ENCODE results near the gene PDE4D. TPM values are rescaled to one million over a fixed set of nuclear protein-coding genes. Genes with fewer than 3 reads are reported as not detected.

The PDE4D gene
- total and polyA plus RNA-seq, 2 donors (not counting 3 experiments of a cell fraction or from before 2014, with no cell fraction given), result 34.5 to 51.2 TPM

GRCh38 chr5:59738024-59738423 lies 155.5 kb downstream of the PDE4D start:
- DNase-seq (ENCODE audit: low read depth, low spot score) (no peak), FAIRE-seq (no peak)
- no peak overlapping the region for H3K4me3 ChIP-seq (replicated peaks in 1 of 3; ENCODE audit: insufficient read depth in 1 of 3, low read depth in 1 of 3, low read length in 3 of 3)
- peaks cover 21% of the 10 kb centered on the region for H3K79me2 ChIP-seq (ENCODE audit: control insufficient read depth, insufficient read depth, low read length)
- no TSS peak for BruUV-seq (replicated peaks)
- no peaks in the 10 kb centered on the region for H3K4me1 ChIP-seq (ENCODE audit: control insufficient read depth, extremely low read depth, insufficient read depth, low read length)
- no peaks in the 10 kb centered on the region for H3K36me3 ChIP-seq (ENCODE audit: control insufficient read depth in 2 of 2, extremely low read depth in 1 of 2, insufficient read depth in 2 of 2, low read length in 2 of 2)
- H3K9me1 ChIP-seq (replicated peaks; ENCODE audit: control insufficient read depth, extremely low read depth, insufficient read depth, low read length), result no peaks in the 10 kb centered on the region
- H3K27ac ChIP-seq (ENCODE audit: insufficient read depth, low read depth, low read length), result no peak overlapping the region
- ChIA-PET CTCF (interaction anchor here (1.2 kb wide), 1 partner anchor 14 kb away, joined by 4 read pairs; no protein-coding TSS in a partner anchor), POLR2A (no interaction called here)
- dilution Hi-C loops (cut with MboI; ENCODE audit: extremely low pct_ligation_motif_present, low sequenced_read_pairs) (no loop called here), intact Hi-C loops (cut with micrococcal nuclease) (no loop called here)
- no peak overlapping the region for H2AFZ ChIP-seq (ENCODE audit: low read depth, low read length)
- no peaks in the 10 kb centered on the region for H3K9me3 ChIP-seq (replicated peaks; ENCODE audit: control insufficient read depth, insufficient read depth, low read length)
- H4K20me1 ChIP-seq (replicated peaks; ENCODE audit: control insufficient read depth, extremely low read depth, insufficient read depth, low read length), result no peaks in the 10 kb centered on the region
- H3K4me2 ChIP-seq (ENCODE audit: insufficient read depth, low read length), result no peak overlapping the region
- no peak overlapping the region for H3K9ac ChIP-seq (replicated peaks; ENCODE audit: extremely low read depth, insufficient read depth, low read length)
- no peaks in the 10 kb centered on the region for H3K27me3 ChIP-seq (ENCODE audit: control insufficient read depth in 2 of 2, insufficient read depth in 2 of 2, low read length in 2 of 2)
- TF ChIP-seq FOS (IDR thresholded peaks at IDR 0.05; ENCODE audit: borderline replicate concordance, insufficient read depth, low read length) (no peak), POLR2A (IDR thresholded peaks at IDR 0.05; ENCODE audit: low read depth, low read length) (no peak), GATA2 (IDR thresholded peaks at IDR 0.05; ENCODE audit: insufficient read depth, insufficient read length, low read depth, low read length) (no peak), JUN (IDR thresholded peaks at IDR 0.05; ENCODE audit: borderline replicate concordance, insufficient read depth, insufficient read length, low read depth) (no peak), MYC (IDR thresholded peaks at IDR 0.05; ENCODE audit: low read depth, low read length) (no peak), POLR2AphosphoS5 (IDR thresholded peaks at IDR 0.05; ENCODE audit: insufficient read depth, low read depth, low read length) (no peak), EZH2 (IDR thresholded peaks at IDR 0.05; ENCODE audit: borderline replicate concordance, low read depth, low read length, severe bottlenecking) (no peak)
- TF ChIP-seq, protein P1, sequence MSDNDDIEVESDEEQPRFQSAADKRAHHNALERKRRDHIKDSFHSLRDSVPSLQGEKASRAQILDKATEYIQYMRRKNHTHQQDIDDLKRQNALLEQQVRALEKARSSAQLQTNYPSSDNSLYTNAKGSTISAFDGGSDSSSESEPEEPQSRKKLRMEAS (IDR thresholded peaks at IDR 0.05; ENCODE audit: insufficient read depth, insufficient read length), result no peak
- TF ChIP-seq, protein P2, sequence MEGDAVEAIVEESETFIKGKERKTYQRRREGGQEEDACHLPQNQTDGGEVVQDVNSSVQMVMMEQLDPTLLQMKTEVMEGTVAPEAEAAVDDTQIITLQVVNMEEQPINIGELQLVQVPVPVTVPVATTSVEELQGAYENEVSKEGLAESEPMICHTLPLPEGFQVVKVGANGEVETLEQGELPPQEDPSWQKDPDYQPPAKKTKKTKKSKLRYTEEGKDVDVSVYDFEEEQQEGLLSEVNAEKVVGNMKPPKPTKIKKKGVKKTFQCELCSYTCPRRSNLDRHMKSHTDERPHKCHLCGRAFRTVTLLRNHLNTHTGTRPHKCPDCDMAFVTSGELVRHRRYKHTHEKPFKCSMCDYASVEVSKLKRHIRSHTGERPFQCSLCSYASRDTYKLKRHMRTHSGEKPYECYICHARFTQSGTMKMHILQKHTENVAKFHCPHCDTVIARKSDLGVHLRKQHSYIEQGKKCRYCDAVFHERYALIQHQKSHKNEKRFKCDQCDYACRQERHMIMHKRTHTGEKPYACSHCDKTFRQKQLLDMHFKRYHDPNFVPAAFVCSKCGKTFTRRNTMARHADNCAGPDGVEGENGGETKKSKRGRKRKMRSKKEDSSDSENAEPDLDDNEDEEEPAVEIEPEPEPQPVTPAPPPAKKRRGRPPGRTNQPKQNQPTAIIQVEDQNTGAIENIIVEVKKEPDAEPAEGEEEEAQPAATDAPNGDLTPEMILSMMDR (IDR thresholded peaks at IDR 0.05; ENCODE audit: extremely low read depth in 1 of 2, insufficient read depth in 1 of 2, low read depth in 1 of 2, low read length in 2 of 2), result no peak

Measured in endothelial cell of umbilical vein (primary cell).